Activated naive CD4-positive, alpha-beta T cell treated with anti-CD3 and anti-CD28 coated beads for 36 hours (primary cell): ENCODE results near the gene S100A6. TPM values are rescaled to one million over a fixed set of nuclear protein-coding genes. Genes with fewer than 3 reads are reported as not detected.

Experiments used
- CTCF ChIA-PET: fragments of 350-600 bp; sonication (Branson Sonifier 250); formaldehyde crosslinking; loops from one replicate; lab custom pipeline; 2021; ENCODE audit warnings: antibody characterized with exemption; lab: Charles Lee
- DNase-seq: peaks from one replicate; pipeline ENCODE4 v3.0.0-alpha.2; 2020
- H3K27ac Mint-ChIP-seq: one replicate; pipeline ENCODE4 v1.8.0; 2021; ENCODE audit warnings: mild to moderate bottlenecking, mixed read lengths
- H3K27me3 Mint-ChIP-seq: one replicate; pipeline ENCODE4 v1.8.0; 2021; ENCODE audit warnings: low read depth, mixed read lengths
- H3K36me3 Mint-ChIP-seq: one replicate; pipeline ENCODE4 v1.8.0; 2021; ENCODE audit warnings: low read depth, mixed read lengths
- H3K4me1 Mint-ChIP-seq: one replicate; pipeline ENCODE4 v1.8.0; 2021; ENCODE audit warnings: low read depth, mixed read lengths
- H3K4me3 Mint-ChIP-seq: one replicate; pipeline ENCODE4 v1.8.0; 2021; ENCODE audit warnings: mild to moderate bottlenecking, moderate library complexity, mixed read lengths
- H3K9me3 Mint-ChIP-seq: one replicate; pipeline ENCODE4 v1.8.0; 2021; ENCODE audit warnings: mixed read lengths
- intact Hi-C: fragments of 100-400 bp; cut with micrococcal nuclease; formaldehyde crosslinking; loops from one replicate; pipeline ENCODE4 v1.15.1; 2023
- total RNA-seq, 2 experiments: library from RNA; stranded (reverse); gene quantifications; one replicate each; pipeline ENCODE4 v1.2.3, GENCODE V29; 2021

S100A6 gene
- total RNA-seq, 2 experiments from 2014 or later: 200 to 204 TPM

GRCh38 chr1:153485863-153486262 is 49.9 kb downstream of the S100A6 start:
- H3K4me3 Mint-ChIP-seq: no peak overlapping the region
- H3K27me3 Mint-ChIP-seq: peaks cover 13% of the 10 kb centered on the region
- H3K9me3 Mint-ChIP-seq: no peaks in the 10 kb centered on the region
- CTCF ChIA-PET: interaction anchor here (0.8 to 3.5 kb wide), 2 partner anchors 9 to 20 kb away, joined by 3 to 22 read pairs; no protein-coding TSS in a partner anchor
- no peaks in the 10 kb centered on the region for H3K4me1 Mint-ChIP-seq
- H3K36me3 Mint-ChIP-seq: no peaks in the 10 kb centered on the region
- intact Hi-C loops: no loop called here
- DNase-seq: no peak
- no peak overlapping the region for H3K27ac Mint-ChIP-seq

Other genes with a start within 250 kb of the S100A6 start
- not detected for gene PGLYRP3, start 223.0 kb downstream of the S100A6 start, total RNA-seq
- not detected for gene PGLYRP4, start 187.2 kb downstream of the S100A6 start, total RNA-seq
- 1 to 10 TPM; 1.7 to 2.6 TPM for gene S100A9, start 178.1 kb downstream of the S100A6 start, total RNA-seq
- gene S100A12, start 160.4 kb downstream of the S100A6 start, total RNA-seq: not detected
- not detected for gene S100A8, start 144.9 kb downstream of the S100A6 start, total RNA-seq
- gene S100A7A, start 119.5 kb downstream of the S100A6 start, total RNA-seq: not detected
- not detected for gene S100A7, start 75.3 kb downstream of the S100A6 start, total RNA-seq
- gene S100A5, start 4.9 kb upstream of the S100A6 start, total RNA-seq: under 1 TPM; 0.89 to 0.93 TPM
- gene S100A4, start 9.8 kb upstream of the S100A6 start, total RNA-seq: 10 to 100 TPM; 36.5 to 37.9 TPM
- gene S100A3, start 13.3 kb upstream of the S100A6 start, total RNA-seq: not detected
- gene S100A2, start 29.9 kb upstream of the S100A6 start, total RNA-seq: under 1 TPM; 0.74 to 0.77 TPM
- not detected for gene S100A16, start 77.1 kb upstream of the S100A6 start, total RNA-seq
- not detected for gene S100A14, start 80.3 kb upstream of the S100A6 start, total RNA-seq
- gene S100A13, start 91.5 kb upstream of the S100A6 start, total RNA-seq: 1 to 10 TPM; 6.6 to 7.0 TPM
- not detected for gene S100A1, start 92.4 kb upstream of the S100A6 start, total RNA-seq
- 10 to 100 TPM; 88.2 to 91.3 TPM for gene CHTOP, start 98.1 kb upstream of the S100A6 start, total RNA-seq
- gene SNAPIN, start 122.7 kb upstream of the S100A6 start, total RNA-seq: 10 to 100 TPM; 24.4 to 26.2 TPM
- 100 to 1,000 TPM; 346 to 357 TPM for gene ILF2, start 135.0 kb upstream of the S100A6 start, total RNA-seq
- gene NPR1, start 142.7 kb upstream of the S100A6 start, total RNA-seq: under 1 TPM; 0.05 to 0.10 TPM
- gene INTS3, start 192.1 kb upstream of the S100A6 start, total RNA-seq: 10 to 100 TPM; 39.3 to 40.4 TPM
- gene SLC27A3, start 239.4 kb upstream of the S100A6 start, total RNA-seq: 1 to 10 TPM; 2.7 to 4.3 TPM